ENCODE results near the gene TTC7B.

The TTC7B gene

DNA sequence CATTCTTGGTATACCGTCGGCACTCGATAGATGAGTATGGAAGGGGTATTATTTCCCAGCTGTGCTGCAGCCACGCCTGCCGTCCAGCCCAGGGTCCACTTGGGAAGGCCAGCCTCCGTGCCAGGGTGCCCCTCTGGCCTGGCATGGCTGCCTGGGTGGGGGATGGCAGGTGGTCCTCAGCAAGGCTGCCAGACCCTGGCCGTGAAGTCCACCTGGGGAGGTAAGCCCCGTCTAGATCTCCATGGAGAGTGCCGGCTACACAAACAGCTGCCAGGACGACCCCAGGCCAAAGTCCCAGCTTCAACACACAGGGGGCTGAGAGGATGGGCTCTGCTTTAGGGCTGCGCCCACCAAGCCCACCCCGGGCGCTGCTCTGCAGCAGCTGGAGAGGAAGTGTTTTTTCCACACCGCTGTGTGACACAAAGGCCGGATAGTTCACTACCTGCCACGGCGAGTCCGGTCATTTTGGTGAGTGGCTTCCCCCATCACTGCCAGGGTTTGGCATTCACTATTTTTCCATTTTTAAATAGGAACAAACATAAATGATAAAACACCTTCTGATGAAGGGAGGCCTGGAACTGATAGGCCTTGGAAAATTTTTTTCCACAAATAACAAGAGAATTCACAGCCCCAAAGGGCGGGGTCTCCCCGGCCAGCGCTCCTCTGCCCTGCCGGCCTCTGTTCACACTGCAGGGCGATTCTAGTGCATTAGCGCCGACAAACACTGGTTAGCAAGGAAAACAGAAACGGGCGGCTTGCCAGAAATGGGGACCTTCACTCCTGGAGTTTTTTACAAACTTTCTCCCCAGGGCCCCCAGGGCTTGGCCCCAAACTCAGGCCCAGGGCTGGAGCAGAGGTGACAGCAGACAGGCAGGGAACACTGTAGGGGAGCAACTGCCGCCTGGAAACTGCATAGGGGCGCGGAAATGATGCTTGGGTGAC lies 257.9 kb downstream of the TTC7B start:
- no peak for TF ChIP-seq CTCF (IDR thresholded peaks at IDR 0.05; ENCODE audit: borderline replicate concordance, insufficient read depth, low read depth, low read length)
- H3K4me3 ChIP-seq (ENCODE audit: low read depth, low read length) = no peak overlapping the region

GRCh38 chr14:90557516-90557915 lies 258.7 kb downstream of the TTC7B start:
- no peak for TF ChIP-seq CTCF (IDR thresholded peaks at IDR 0.05; ENCODE audit: borderline replicate concordance, insufficient read depth, low read depth, low read length)
- no peak overlapping the region for H3K4me3 ChIP-seq (ENCODE audit: low read depth, low read length)

DNA sequence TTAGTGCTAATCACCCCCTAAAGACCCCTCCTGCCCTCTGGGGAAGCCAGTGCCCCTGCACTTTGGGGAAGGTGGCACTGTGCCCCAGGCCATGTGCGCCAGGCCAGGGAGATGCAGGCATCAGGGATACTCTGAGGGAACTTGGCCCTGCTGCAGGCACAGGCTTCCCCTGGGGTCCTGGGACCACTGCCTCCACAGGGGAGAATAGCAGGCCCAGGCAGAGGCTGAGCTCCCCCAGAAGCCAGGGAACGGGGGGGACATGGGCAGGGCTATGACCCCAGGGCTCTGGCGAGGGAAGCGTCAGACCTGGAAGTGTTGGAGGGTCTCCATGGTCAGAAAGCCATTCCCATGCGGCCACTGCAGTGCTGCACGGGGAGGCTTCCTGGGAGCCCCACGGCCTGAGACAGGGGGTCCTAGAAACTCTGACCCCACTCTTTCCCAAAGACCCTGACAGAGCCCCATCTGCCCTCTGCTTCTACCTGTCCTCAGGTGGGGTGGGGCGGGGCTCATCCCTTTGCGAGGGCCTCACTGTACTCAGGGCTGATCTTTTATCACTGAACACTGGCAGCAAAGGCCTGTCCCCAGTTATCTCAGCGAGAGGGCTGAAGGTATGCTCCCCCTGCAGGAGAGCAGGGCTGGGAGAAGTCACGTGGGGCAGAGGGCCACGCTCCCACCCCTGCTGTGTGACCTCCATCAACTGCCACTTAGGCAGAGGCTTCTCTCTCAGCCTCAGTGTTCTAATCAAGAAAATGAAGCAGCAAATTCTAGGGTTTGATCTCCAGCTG lies 259.4 kb downstream of the TTC7B start:
- H3K4me3 ChIP-seq (ENCODE audit: low read depth, low read length) = no peak overlapping the region
- no peak for TF ChIP-seq CTCF (IDR thresholded peaks at IDR 0.05; ENCODE audit: borderline replicate concordance, insufficient read depth, low read depth, low read length)

DNA sequence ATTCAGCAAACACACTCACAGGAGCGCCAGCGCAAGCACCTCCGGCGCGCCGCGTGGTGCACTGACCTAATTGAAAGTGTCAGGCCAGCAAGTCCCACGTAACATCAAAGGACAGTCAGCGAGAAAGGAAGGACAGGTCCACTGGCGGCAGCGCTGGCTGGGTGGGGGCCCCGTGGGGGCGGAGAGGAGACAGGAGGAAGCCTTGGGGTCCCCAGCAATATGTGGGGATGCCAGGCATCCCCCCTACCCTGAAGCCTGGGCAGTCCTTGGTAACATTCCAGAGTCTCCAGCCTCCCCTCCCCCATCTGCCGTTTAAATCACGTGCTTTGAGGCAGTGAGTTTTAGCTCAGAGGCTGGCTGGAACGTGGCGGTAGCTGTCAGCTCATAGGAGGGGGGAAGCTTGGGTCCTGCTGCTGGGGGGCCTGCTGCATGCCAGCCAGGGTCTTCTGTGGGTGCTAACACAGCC lies 260.2 kb downstream of the TTC7B start:
- TF ChIP-seq CTCF (IDR thresholded peaks at IDR 0.05; ENCODE audit: borderline replicate concordance, insufficient read depth, low read depth, low read length) = no peak
- H3K4me3 ChIP-seq (ENCODE audit: low read depth, low read length) = no peak overlapping the region

DNA sequence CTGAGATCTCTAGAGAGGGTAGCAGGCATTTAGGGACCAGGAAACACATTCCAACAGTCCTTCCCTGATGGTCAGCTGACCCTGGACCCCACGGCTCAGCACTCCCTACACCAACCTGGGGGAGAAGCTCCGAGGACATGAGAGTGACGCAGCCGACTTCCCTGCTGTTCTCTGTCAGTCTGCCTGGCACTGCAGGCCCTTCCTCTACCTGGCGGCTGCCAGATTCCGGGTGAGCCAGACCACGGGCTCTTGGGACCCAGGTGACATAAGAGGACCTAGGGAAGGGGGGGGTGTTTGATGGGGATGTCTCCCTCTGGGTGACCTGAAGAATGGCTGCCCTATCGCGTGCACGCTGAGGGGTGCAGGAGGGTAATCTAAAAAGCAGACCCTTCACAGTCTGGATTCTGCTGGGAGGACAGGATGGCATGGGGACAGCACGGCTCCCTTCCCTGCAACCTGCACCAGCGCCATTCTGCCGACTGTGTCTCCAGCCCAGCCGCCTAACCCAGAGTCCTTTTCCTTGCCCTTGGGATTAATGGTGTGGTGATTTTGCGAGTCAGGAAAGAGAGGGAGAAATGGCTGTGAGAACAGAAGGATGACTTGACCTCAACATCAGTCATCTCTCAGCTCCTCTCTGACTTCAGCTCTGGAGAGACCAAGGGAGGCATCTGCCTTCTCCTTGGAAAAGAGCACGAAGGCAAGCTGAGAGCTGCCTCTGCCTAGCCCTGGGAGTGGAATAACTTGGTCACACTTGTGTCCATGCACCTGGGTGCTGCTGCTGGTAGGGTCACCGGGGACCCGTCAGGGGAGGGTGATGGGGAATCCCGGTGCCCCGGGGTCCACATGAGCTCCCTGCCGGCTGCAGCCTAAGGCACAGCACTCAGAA lies 260.9 kb downstream of the TTC7B start:
- H3K4me3 ChIP-seq (ENCODE audit: low read depth, low read length) = no peak overlapping the region
- no peak for TF ChIP-seq CTCF (IDR thresholded peaks at IDR 0.05; ENCODE audit: borderline replicate concordance, insufficient read depth, low read depth, low read length)

- TF ChIP-seq CTCF (IDR thresholded peaks at IDR 0.05; ENCODE audit: borderline replicate concordance, insufficient read depth, low read depth, low read length) = no peak
Observed at GRCh38 chr14:90554341-90554740, 261.9 kb downstream of the TTC7B start.

More at GRCh38 chr14:90554341-90554740, 261.9 kb downstream of the TTC7B start:
- H3K4me3 ChIP-seq (ENCODE audit: low read depth, low read length) = no peak overlapping the region
